AG04449 (cell line): ENCODE measurements around the gene DENND1A.

Experiments
- CTCF ChIA-PET: fragments of 350-600 bp; formaldehyde crosslinking; extraction: SDS; loops from one replicate; lab custom pipeline; 2021; ENCODE audit warnings: antibody characterized with exemption; lab: Yijun Ruan, JAX
- POLR2A ChIA-PET: fragments of 400-600, 350-600 bp; formaldehyde crosslinking; extraction: SDS; loops from one replicate; lab custom pipeline; 2020; ENCODE audit warnings: antibody characterized with exemption, inconsistent platforms; lab: Yijun Ruan, JAX
- DNase-seq: peaks from one replicate; pipeline ENCODE4 v3.0.0-alpha.2; 2010; ENCODE audit warnings: low read depth, low spot score
- H3K4me3 ChIP-seq: 2 replicates; pipeline ENCODE4 v1.5.1; 2011; ENCODE audit warnings: low read depth, mild to moderate bottlenecking, control low read depth, low read length
- CTCF ChIP-seq: IDR thresholded peaks from one replicate; pipeline ENCODE4 v1.5.1; 2011; ENCODE audit warnings: mild to moderate bottlenecking, moderate library complexity, low read length, control low read depth, inconsistent platforms; ENCODE audit not compliant: insufficient read depth; ENCODE audit errors: missing control alignments

Gene DENND1A

GRCh38 chr9:123933440-123934212 is 3.7 kb upstream of the DENND1A start:
- DNase-seq: no peak
- CTCF ChIA-PET: no interaction called here
- no peak for TF ChIP-seq CTCF
- no peak overlapping the region for H3K4me3 ChIP-seq
- POLR2A ChIA-PET: no interaction called here

DNA sequence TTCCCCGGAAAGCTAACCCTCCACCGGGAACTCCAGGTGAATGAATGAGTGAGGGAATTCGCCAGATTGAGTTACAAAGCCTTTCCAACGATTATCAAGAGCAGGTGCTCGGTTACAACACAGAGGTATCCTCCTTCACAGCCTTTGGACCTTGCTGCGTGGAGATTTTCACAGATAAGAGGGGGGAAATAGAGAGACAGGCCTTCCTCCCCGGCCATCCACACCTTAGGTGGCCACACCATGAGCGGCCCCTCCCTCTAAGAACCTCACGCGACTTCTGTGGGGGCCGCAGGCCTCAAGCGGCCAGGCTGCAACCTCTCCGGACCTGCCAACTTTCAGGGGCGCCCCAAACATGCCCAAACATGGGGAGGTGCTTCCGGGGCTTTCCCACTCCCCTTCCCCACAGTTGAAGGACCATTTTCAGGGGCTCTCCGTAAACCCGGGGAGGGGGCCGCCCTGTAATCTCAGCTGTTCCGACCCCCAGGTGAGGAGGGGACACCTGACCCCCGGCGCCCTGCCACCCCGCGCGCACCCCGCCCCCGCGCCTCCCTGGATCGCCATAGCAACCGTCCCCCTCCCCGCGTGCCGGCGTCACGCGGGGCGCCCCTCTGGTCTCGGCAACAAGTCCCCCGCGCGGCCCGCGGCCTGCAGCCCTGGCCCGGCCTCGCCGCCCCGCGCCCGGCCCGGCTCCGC is 603 bp downstream of the DENND1A start:
- POLR2A ChIA-PET: no interaction called here
- peak overlapping the region; percentile 70 for H3K4me3 ChIP-seq
- CTCF ChIA-PET: no interaction called here
- DNase-seq: no peak
- TF ChIP-seq CTCF: no peak

DNA sequence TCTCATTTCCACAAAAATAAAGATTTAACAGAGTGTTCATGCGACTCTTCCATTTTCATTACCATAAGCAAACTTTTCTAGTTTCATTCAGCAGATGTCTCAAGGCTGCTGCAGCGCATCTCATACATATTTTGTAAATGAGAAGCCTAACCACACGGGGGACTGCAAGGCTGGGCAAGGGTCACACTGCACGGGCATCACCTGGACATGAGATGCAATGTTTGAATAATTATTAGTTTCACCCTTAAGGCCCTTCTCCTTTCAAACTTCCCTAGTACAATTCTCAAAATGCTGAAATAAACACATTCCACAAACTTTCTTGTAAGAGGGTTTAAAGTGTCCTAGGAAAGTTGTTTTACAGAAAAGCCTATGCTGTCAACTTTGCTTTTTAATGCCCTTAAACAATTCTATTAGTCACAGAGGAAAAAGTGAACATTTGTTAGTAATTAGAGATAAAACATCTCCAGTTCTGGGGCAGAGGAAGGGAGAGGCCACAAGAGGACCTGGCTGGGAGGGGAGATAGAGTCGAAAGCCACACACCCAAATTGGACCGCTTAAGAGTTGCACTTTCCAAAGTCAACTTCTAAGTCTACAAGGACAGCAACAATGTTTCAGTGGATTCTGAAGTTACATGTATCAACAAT is 1.3 kb downstream of the DENND1A start:
- CTCF ChIA-PET: interaction anchor here (1.1 kb wide), 1 partner anchor 11 kb away, joined by 3 read pairs; no protein-coding TSS in a partner anchor
- TF ChIP-seq CTCF: no peak
- POLR2A ChIA-PET: no interaction called here
- peak overlapping the region; percentile 70 for H3K4me3 ChIP-seq
- no peak for DNase-seq

- CTCF ChIA-PET: interaction anchor here (1.1 kb wide), 1 partner anchor 10 kb away, joined by 3 read pairs; no protein-coding TSS in a partner anchor
- no peak for TF ChIP-seq CTCF
- DNase-seq: no peak
- H3K4me3 ChIP-seq: no peak overlapping the region; the same call in none of the 2 replicates
- POLR2A ChIA-PET: no interaction called here
Observed at GRCh38 chr9:123927625-123928532, 2.0 kb downstream of the DENND1A start.

DNA sequence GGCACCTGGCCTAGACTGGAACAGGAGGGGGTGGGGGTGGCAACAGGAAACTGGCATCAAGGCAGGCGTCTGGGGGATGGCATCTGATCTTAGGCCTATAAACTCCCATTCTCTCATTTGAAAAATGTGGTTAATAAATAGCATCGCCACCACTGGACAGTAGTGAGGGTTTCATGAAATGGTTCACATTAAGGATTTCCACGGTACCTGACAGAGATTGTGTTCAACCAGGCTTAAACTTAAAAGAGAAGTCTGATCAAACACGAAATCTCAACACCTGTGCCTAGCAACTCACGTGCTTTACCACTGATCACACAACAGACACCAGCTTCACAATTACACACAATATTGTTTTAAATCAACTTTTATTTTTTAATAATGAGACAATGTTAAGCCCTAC is 3.0 kb downstream of the DENND1A start:
- DNase-seq: no peak
- TF ChIP-seq CTCF: no peak
- POLR2A ChIA-PET: no interaction called here
- CTCF ChIA-PET: no interaction called here
- no peak overlapping the region for H3K4me3 ChIP-seq
